ENCODE results near the gene PRR20G. TPM values are rescaled to one million over a fixed set of nuclear protein-coding genes. Genes with fewer than 3 reads are reported as not detected.

The PRR20G gene
- total and polyA plus RNA-seq, 2 of the 8 experiments (the other 6 are each of a cell fraction or from before 2014, with no cell fraction given) = 0.24 TPM; not detected in 1

GRCh38 chr3:127328421-127328820 lies 40.6 kb upstream of the PRR20G start (continued):
- TF ChIP-seq, protein P1, sequence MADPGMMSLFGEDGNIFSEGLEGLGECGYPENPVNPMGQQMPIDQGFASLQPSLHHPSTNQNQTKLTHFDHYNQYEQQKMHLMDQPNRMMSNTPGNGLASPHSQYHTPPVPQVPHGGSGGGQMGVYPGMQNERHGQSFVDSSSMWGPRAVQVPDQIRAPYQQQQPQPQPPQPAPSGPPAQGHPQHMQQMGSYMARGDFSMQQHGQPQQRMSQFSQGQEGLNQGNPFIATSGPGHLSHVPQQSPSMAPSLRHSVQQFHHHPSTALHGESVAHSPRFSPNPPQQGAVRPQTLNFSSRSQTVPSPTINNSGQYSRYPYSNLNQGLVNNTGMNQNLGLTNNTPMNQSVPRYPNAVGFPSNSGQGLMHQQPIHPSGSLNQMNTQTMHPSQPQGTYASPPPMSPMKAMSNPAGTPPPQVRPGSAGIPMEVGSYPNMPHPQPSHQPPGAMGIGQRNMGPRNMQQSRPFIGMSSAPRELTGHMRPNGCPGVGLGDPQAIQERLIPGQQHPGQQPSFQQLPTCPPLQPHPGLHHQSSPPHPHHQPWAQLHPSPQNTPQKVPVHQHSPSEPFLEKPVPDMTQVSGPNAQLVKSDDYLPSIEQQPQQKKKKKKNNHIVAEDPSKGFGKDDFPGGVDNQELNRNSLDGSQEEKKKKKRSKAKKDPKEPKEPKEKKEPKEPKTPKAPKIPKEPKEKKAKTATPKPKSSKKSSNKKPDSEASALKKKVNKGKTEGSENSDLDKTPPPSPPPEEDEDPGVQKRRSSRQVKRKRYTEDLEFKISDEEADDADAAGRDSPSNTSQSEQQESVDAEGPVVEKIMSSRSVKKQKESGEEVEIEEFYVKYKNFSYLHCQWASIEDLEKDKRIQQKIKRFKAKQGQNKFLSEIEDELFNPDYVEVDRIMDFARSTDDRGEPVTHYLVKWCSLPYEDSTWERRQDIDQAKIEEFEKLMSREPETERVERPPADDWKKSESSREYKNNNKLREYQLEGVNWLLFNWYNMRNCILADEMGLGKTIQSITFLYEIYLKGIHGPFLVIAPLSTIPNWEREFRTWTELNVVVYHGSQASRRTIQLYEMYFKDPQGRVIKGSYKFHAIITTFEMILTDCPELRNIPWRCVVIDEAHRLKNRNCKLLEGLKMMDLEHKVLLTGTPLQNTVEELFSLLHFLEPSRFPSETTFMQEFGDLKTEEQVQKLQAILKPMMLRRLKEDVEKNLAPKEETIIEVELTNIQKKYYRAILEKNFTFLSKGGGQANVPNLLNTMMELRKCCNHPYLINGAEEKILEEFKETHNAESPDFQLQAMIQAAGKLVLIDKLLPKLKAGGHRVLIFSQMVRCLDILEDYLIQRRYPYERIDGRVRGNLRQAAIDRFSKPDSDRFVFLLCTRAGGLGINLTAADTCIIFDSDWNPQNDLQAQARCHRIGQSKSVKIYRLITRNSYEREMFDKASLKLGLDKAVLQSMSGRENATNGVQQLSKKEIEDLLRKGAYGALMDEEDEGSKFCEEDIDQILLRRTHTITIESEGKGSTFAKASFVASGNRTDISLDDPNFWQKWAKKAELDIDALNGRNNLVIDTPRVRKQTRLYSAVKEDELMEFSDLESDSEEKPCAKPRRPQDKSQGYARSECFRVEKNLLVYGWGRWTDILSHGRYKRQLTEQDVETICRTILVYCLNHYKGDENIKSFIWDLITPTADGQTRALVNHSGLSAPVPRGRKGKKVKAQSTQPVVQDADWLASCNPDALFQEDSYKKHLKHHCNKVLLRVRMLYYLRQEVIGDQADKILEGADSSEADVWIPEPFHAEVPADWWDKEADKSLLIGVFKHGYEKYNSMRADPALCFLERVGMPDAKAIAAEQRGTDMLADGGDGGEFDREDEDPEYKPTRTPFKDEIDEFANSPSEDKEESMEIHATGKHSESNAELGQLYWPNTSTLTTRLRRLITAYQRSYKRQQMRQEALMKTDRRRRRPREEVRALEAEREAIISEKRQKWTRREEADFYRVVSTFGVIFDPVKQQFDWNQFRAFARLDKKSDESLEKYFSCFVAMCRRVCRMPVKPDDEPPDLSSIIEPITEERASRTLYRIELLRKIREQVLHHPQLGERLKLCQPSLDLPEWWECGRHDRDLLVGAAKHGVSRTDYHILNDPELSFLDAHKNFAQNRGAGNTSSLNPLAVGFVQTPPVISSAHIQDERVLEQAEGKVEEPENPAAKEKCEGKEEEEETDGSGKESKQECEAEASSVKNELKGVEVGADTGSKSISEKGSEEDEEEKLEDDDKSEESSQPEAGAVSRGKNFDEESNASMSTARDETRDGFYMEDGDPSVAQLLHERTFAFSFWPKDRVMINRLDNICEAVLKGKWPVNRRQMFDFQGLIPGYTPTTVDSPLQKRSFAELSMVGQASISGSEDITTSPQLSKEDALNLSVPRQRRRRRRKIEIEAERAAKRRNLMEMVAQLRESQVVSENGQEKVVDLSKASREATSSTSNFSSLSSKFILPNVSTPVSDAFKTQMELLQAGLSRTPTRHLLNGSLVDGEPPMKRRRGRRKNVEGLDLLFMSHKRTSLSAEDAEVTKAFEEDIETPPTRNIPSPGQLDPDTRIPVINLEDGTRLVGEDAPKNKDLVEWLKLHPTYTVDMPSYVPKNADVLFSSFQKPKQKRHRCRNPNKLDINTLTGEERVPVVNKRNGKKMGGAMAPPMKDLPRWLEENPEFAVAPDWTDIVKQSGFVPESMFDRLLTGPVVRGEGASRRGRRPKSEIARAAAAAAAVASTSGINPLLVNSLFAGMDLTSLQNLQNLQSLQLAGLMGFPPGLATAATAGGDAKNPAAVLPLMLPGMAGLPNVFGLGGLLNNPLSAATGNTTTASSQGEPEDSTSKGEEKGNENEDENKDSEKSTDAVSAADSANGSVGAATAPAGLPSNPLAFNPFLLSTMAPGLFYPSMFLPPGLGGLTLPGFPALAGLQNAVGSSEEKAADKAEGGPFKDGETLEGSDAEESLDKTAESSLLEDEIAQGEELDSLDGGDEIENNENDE (IDR thresholded peaks at IDR 0.05; ENCODE audit: insufficient replicate concordance, low read length) = no peak
- TF ChIP-seq SIN3A (conservative IDR thresholded peaks at IDR 0.05 in 1 of 2, IDR thresholded peaks at IDR 0.05 in 1 of 2; ENCODE audit: low read depth in 1 of 2, low read length in 2 of 2) = no peak
